Fibroblast of mammary gland (primary cell): ENCODE measurements around the gene PAQR7.

Experiments
- DNase-seq: peaks from one replicate; pipeline ENCODE4 v3.0.0-alpha.2; 2010; ENCODE audit warnings: low read depth
- H3K4me3 ChIP-seq: 2 replicates; pipeline ENCODE4 v1.5.1; 2011; ENCODE audit warnings: low read depth, mild to moderate bottlenecking, low read length, moderate library complexity; ENCODE audit not compliant: control insufficient read depth
- TF ChIP-seq, protein P1 (sequence below): conservative IDR thresholded peaks from 2 replicates; pipeline ENCODE4 v1.5.1; 2011; ENCODE audit warnings: low read depth, low read length, inconsistent platforms; ENCODE audit not compliant: control insufficient read depth, insufficient read depth

Gene PAQR7

DNA sequence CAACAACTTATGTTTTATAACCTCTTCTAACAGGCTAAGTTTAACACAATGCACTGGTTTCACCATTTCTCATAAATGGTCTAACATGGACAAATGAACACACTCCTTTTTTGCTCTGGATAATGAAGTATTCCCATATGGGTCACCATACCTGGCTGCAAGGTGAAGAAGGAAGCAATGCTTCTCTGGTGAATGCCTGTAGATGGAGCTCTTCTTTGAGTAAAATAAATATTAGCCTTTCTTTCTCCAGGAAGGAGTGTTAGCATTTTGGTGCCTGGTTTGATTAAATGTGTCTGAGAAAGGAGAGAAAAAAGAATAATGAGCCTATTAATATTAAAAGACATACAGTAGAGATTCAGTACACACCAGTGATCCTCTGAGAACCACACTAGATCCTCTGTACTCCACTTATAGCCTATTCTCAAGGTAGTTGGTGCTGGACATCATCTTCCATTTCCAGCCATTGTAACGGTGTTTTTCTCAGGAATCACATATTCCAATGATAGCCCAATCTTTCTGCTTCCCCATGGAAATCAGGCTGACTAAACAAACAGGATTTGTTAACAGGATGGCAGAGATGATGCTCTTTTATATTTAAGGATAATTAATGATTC is 38.1 kb downstream of the PAQR7 start:
- DNase-seq = no peak
- TF ChIP-seq, protein P1, sequence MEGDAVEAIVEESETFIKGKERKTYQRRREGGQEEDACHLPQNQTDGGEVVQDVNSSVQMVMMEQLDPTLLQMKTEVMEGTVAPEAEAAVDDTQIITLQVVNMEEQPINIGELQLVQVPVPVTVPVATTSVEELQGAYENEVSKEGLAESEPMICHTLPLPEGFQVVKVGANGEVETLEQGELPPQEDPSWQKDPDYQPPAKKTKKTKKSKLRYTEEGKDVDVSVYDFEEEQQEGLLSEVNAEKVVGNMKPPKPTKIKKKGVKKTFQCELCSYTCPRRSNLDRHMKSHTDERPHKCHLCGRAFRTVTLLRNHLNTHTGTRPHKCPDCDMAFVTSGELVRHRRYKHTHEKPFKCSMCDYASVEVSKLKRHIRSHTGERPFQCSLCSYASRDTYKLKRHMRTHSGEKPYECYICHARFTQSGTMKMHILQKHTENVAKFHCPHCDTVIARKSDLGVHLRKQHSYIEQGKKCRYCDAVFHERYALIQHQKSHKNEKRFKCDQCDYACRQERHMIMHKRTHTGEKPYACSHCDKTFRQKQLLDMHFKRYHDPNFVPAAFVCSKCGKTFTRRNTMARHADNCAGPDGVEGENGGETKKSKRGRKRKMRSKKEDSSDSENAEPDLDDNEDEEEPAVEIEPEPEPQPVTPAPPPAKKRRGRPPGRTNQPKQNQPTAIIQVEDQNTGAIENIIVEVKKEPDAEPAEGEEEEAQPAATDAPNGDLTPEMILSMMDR = peak; percentile 36
- H3K4me3 ChIP-seq = no peak overlapping the region

DNA sequence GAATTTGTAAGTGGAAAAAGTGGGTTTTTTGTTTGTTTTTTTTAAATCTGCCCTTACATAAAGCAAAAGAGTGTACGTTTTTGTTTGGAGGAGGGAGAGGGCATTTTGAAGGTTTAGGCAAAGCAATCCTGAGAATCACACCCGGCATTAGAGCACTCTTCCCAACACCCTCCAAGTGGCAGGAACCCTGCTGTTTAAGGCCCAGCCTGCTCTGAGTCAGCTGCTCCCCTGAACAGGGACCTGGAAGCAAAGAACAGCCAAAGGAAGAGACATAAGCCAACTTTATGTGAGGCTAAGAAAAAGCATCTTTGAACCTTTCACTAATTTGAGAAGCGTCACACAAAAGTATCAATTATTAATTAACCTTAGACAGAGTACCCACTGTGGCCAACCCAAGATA is 38.8 kb downstream of the PAQR7 start:
- TF ChIP-seq, protein P1 = no peak
- no peak overlapping the region for H3K4me3 ChIP-seq
- DNase-seq = no peak

DNA sequence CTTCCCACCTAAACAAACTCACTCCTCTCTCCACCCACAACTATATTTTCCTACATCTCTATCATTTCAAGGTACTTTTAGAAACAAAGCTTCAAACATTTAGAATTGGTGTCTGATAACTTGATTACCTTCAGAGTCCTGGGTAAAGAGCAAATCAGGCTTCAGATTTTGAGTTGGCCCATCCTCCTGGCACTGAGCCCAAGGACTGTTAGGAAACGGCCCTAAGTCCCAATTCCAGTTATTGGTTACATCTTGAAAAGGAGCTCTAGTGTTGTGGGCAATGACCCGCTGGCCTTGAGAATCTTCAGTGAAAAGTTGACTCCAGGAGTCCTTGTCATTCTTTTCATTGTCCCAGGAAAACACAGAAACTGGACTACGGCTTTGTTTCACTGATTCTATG is 40.6 kb downstream of the PAQR7 start:
- no peak for DNase-seq
- no peak overlapping the region for H3K4me3 ChIP-seq
- TF ChIP-seq, protein P1 = no peak

DNA sequence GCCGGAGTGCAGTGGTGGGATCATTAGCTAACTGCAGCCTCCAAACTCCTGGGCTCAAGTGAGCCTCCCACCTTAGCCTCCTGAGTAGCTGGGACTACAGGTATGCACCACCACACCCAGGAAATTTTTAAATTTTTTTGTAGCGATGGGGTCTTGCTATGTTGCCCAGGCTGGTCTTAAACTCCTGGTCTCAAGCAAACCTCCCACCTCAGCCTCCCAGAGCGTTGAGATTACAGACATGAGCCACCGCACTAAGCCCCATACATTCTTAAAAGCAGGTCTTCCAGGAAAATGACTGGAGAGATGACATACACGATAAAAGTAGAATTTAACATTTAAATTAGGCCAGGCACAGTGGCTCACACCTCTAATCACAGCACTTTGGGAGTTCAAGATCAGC is 42.4 kb downstream of the PAQR7 start:
- TF ChIP-seq, protein P1 = no peak
- DNase-seq = no peak
- no peak overlapping the region for H3K4me3 ChIP-seq

DNA sequence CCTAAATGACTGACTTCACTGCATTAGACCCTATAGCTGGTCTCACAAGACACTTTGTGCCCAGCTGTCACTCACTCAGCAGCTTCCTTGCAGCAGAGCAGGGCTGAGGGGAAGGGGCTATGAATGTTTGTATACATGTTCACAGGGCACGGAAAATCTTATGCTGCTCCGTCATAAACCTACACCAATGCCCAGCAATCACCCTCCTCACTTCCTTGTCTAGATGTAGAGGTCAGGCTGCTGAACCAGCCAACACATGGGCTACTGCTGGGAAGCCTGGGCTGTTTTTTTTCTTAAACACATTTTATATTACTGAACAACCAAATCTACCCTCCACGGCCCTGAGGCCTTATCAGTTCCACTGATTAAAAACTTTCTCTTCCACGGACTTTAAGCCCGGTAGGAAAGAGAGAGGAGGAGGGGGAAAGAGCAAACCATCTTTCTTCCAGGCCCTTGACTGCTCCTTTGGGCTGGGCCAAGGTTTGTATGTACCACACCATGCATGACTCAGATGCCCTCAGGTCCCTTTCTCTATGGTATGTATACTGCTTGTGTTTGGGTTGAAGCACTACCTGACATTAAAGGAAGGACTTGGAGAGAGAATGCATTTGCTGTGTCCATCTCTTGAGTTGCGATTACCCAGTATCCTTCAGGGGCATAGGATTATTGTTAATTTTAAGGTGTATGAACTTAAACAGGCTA is 43.0 kb downstream of the PAQR7 start:
- H3K4me3 ChIP-seq = no peak overlapping the region
- TF ChIP-seq, protein P1 = no peak
- DNase-seq = no peak

DNA sequence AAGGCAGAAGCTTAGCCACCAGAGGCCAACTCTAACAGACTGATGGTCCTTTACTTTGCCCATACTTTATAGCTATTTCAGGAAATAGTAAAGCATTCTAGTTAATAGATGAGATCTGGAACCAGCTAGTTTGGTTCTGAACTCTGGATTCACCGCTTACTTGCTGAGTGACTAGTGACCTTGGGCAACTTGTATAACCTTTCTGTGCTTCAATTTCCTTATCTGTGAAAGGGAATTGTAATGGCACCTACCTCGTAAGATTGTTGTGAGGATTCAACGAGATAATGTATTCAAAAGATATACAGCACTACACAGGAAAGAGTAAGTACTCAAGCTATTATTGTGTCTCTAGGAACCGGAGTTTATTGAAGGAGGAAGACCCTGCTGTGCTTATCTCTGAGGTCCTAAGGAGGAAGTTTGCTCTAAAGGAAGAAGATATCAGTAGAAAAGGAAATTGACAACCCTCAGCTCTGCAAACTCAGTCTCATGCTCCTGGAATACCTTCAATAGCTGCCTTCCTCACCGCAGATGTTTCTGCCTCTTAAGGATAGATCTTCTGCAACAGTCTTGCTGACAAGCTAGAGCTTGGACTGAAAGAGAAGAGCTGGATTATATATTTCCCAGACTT is 43.8 kb downstream of the PAQR7 start:
- TF ChIP-seq, protein P1 = no peak
- H3K4me3 ChIP-seq = no peak overlapping the region
- DNase-seq = no peak
